HG02938 (cell line): ENCODE results near the gene EPAS1.

Experiments
- ATAC-seq: cut with Tn5 transposase; IDR thresholded peaks from one replicate; pipeline ENCODE4 v1.9.1; 2021; ENCODE audit warnings: mild to moderate bottlenecking, moderate library complexity; ENCODE audit not compliant: unreplicated experiment

Gene EPAS1

GRCh38 chr2:46318579-46319460, 21.6 kb downstream of the EPAS1 start:
- no peak for ATAC-seq

DNA sequence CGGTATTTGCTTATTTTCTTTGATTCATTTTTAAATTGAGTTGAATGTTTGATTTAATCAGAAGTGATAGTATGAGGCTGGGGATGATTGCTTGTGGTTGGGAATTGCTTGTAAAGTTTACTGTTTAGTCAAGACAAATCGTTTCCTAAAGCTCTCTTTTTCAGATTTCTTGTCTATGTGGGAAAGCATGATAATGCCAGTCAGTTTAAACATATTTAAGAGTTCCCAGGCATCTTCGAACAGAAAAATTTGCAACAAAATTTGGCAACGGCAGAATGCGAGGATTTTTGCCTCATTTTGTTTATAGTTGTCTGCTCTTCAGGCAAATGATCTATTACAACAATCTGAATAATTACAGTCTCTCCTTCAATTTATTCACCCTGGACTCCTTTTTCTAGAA, 22.5 kb downstream of the EPAS1 start:
- no peak for ATAC-seq

DNA sequence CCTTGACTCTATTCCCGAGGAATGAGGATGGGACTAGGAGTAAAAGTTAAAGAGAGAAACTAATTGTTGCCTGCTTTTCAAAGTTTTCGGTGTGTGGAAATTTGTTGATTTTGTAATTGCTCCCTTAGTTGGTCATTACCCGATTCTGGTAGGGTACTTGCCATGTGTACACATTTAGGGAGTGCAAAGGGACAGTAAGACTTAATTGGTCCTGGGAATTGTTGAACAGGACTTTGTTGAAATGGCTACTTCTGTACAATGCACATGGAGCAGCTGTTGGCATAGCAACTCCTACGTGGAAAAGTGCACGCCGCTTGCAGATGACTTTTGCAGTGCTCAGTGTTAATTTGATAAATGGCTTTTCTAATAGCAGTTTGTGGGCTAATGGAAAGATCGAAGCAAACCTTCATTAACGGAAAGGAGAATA, 22.9 kb downstream of the EPAS1 start:
- ATAC-seq: no peak

DNA sequence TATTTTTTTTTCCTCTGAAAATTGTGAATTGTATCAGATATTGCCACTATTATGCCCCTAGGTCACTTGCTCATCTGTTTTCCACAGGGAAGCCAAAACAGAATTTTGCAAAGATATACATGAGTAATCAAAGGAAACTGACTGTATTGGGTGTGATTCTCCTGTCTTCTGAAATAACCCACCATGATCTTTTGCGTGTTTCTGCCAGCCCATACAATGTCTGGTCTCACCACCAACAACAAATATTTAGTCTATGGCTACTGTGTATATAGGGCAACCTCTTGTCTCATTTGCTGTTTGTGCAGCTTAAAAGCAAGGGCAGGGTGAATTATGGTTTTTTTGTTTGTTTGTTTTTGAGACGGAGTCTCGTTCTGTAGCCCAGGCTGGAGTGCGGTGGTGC, 26.5 kb downstream of the EPAS1 start:
- ATAC-seq: no peak

DNA sequence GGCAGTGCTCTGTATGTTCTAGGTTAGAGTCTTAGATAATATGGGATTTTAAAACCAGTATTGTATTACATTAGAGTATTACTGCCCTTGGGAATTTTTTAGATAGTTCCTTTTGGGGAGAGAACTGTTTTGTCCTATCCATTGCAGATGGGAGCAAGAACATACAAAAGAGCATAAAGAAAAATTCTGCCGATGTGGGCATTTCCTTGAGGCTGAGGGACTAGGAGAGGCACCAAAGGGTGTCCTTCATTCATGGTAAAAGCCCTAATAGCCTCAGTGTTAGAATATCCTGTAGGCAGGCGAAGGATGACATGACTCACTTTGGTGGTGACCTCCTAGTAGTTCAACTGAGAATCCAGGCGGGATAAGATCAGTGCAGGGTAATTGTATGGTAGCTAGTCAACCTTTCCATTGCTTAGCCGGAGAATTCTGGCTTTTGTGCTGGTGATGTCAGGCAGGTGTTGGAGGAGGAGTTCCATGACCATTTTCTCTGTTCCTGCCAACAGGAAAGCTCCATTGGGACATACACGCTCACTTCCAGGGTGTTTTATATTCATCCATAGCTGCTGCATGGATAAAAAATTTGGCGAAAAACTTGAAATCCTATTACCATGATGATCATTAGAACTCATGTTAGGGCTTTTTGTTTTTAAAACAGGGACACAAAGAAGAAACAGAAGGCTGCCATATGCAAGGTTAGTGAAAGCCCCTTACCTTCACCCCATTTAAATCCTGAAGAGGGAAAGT, 28.1 kb downstream of the EPAS1 start:
- no peak for ATAC-seq

DNA sequence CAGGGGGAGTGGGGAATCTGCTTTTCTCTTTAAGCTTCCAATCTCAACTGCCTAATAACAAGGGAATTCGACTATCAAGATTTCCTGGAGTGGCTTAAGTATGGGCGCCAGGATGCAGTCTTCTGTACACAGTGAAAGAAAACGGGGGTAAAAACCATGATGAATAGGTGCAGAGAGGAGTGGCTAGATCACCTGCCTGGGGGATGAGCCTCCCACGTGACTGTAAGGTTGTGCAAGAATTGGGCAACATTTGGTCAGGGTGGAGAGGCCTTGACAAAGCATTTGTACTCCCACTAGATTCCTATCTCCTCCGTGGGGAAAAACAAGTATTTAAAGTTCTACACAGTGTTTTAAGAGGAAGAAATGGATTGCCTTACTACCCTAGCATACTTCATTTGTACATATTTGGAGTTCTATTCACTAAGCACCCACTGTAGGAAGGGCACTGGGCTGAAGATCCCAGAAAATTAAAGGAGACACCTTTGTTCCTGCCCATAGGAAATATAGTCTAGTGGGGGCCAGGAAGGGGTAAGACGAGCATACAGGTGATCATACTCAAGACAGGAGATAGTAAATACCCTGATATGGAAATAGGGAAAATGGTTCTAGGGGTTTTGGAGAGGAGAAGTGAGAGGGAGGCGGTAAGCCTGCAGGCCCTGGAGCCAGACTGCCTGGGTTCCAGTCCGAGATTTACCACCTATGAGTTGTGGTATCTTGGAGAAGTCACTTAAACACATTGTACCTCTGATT, 29.2 kb downstream of the EPAS1 start:
- no peak for ATAC-seq

- no peak for ATAC-seq
These were observed 30.4 kb downstream of the EPAS1 start for GRCh38 chr2:46327627-46328026.

DNA sequence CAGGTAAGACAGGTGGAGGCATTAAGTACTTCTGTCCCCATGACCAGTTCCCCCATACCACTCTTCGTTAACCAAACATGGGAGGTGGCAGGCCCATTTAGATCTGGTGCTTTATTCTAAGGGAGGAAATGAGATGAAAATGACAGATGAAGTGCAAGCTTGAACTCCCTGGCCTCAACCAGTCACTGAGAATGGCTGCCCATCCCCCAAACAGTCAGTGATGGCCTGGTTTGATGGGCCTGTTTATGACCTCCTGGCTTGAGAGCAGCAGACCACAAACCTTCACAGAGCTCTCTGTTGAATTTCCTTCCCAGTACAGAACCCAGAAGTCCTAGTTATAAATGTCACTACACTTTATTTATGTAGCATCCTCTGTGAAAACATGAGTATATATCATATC, 31.1 kb downstream of the EPAS1 start:
- ATAC-seq: no peak

- no peak for ATAC-seq
These were observed 31.6 kb downstream of the EPAS1 start for GRCh38 chr2:46328829-46329228.

GRCh38 chr2:46329340-46329739, 32.1 kb downstream of the EPAS1 start:
- ATAC-seq: no peak

- no peak for ATAC-seq
These were observed 32.9 kb downstream of the EPAS1 start for GRCh38 chr2:46329803-46330775.

DNA sequence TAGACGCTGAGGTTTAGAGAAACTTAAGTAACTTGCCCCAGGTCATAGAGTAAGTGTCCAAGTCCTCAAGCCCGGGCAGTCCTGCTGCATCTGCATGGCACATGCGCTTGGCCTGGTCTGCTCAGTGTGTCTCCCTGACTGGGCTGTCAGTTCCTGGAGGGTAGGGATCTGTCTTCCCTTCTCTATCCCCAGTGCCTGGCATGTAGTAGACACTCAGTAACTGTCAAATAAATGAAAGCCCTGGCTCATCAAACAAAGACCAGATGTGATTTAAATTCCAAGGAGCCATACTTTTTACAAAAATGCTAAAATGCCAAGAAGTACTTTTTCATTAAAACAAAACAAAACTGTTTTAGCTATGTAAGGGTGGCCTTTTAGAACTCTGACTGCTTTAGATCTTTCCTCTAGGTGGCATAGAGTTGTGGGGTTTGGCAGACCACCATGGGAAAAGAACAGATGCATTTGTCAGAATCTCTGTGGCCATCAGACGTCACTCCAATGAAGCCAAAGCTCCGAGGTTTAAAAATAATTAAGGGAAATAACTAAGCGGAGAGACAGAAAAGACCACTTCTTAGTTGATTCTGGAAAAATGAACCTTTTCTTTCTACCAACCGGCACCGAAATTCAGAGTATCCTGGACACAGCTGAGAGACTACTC, 34.0 kb downstream of the EPAS1 start:
- ATAC-seq: no peak

- ATAC-seq: no peak
These were observed 35.6 kb downstream of the EPAS1 start for GRCh38 chr2:46332686-46333281.

- no peak for ATAC-seq
These were observed 36.7 kb downstream of the EPAS1 start for GRCh38 chr2:46333912-46334311.

DNA sequence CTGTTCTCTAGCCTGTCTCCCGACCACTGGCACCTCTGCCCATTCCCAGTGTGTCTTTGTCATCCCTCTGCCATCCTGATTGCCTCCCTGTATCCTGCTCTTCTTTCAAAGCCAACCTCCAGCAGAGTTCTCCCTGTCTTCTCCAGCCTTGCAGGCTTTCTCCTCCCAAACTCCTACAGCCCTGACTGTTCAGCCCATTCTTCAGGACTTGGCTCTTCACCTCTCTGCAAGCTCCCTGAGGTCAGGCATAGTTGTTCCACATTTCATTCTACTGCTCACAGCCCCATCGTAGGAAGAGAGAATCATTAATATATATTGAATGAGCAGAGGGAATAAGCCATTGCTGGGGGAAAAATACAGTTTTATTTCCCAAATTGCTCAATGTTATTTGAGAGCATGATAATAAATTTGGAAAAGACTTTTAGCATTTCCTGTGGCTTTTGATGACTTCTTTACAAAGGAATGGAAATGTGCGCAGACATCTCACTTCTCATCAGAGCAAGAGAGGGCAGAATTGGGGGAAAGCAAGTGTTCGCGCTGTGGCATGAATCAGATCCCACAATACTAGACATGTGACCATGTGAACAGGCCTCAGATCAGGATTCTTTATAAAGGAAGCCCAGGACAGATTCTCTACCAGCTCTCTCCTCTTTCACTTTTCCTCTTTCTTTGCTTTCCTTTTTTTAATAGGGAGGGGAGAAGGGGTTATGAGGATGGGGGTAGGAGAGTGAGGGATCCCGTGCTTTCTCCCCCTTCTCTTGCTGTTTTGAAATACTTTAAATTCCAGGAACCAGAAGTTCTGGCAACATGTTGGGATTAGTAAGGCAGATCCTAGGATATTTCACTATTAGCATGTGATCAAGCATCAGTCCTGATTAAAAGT, 37.4 kb downstream of the EPAS1 start:
- no peak for ATAC-seq

- no peak for ATAC-seq
These were observed 38.4 kb downstream of the EPAS1 start for GRCh38 chr2:46335391-46336282.

GRCh38 chr2:46336283-46336959, 39.2 kb downstream of the EPAS1 start:
- no peak for ATAC-seq
